GM08714 (cell line): ENCODE data around the gene RAPGEF4.

Experiments
- H3K4me3 ChIP-seq: fragments of 200-500 bp; sonication (Bioruptor generic); 2 replicates; pipeline ENCODE4 v1.5.1; 2014; ENCODE audit warnings: mild to moderate bottlenecking, low read length, inconsistent platforms
- ZNF274 ChIP-seq: IDR thresholded peaks from 2 replicates; pipeline ENCODE4 v1.6.1; 2012; ENCODE audit warnings: mild to moderate bottlenecking, low read depth, low read length

Gene RAPGEF4

GRCh38 chr2:172813314-172813888 lies 77.8 kb downstream of the RAPGEF4 start:
- no peak overlapping the region for H3K4me3 ChIP-seq
- no peak for TF ChIP-seq ZNF274

- TF ChIP-seq ZNF274 = no peak
- no peak overlapping the region for H3K4me3 ChIP-seq
These were observed 81.8 kb downstream of the RAPGEF4 start for GRCh38 chr2:172817411-172817810.

DNA sequence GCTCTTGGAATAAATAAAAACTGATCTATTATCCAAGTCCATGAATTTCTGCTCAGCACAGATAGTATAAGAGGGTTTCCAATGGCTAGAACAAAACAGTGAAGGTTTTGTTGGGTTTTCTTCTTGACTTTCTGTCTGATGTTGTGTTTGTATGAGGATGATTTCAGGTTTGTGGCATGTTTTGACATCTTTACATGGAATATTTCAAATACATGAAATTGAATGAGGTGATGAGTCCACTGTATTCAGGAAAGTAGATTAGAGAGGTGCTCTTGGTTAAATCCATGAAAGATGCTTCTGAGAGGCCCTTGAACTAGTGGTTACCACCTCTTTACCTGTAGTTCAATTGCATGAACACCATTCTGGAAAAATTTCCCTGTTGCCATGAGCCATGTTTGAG lies 84.3 kb downstream of the RAPGEF4 start:
- TF ChIP-seq ZNF274 = no peak
- H3K4me3 ChIP-seq = no peak overlapping the region

DNA sequence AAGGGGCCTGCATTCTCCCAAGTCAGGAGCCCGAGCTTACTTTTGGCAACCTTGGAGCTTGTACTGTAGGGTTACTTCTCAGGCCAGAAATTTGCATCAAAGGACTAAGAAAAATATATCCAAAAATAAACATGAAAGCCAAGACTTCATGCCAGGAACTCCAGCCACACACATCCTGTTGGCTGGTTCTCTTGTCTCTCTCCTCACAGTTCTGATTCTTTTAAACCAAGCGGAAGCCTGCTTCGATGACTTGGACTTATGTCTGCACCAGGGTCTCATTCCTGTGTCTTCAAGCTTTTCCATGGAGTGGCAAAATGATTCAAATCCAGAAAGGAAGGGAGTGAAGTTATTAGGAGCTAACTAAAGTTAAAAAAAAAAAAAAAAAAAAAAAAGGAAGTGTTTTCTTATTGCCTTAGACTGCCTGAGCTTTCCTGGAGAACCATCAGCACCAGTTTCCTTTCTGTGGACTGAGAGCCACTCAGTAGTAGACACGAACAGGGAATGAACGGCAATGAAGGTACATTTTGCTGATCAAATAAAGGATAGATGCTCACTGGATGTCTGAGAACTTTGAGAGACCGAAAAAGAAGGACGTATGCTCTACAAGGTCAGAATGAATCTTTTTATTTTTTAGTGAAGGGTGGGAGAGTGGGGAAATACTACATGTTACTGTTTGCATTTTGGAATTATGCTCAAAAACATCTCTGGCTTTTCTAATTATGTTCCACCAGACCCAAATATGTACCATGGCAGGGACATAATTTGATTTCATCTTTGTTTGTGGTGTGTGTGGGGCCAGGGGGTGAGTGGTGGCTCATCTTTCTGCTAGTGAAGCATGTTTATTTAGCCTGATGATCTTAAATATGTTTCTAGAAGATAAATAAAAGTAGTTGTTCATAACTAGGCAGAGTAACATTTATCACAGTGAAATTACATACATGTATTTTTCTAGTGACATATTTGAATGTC lies 86.0 kb downstream of the RAPGEF4 start:
- no peak overlapping the region for H3K4me3 ChIP-seq
- TF ChIP-seq ZNF274 = no peak

- no peak for TF ChIP-seq ZNF274
- H3K4me3 ChIP-seq = no peak overlapping the region
These were observed 86.9 kb downstream of the RAPGEF4 start for GRCh38 chr2:172822585-172822984.

- TF ChIP-seq ZNF274 = no peak
- H3K4me3 ChIP-seq = no peak overlapping the region
These were observed 87.7 kb downstream of the RAPGEF4 start for GRCh38 chr2:172823261-172823850.

DNA sequence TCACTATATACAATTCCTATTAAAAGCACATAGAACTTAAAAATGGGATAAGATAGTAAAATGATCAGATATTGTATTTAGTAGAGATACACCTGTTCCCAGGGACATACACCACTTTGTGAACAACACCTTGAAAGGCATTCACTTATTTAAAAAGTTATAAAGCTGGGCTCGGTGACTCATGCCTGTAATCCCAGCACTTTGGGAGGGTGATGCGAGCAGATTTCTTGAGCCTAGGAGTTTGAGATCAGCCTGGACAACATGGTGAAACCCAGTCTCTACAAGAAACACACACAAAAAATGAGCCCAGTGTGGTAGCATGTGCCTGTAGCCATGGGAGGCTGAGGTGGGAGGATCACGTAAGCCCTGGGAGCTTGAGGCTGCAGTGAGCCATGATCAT lies 90.9 kb downstream of the RAPGEF4 start:
- no peak for TF ChIP-seq ZNF274
- H3K4me3 ChIP-seq = no peak overlapping the region

DNA sequence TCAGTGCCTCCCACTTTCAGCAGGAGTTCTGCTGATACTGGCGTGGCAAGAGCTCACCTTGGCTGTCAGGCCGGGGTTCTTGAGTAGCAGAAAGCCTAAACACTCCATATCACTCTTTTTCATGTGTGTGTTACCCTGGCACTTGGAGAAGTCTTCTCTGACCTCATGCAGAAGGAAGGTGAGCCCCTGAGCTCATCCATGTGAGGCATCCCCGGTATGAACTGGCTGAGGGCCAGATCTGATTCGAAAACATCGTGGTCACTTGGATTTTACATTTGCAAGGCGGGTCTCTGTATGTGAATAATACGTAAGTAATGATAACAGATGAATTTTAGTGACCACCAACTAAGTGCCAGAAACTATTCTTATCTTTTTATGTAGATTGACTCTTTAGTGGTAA lies 93.6 kb downstream of the RAPGEF4 start:
- TF ChIP-seq ZNF274 = no peak
- no peak overlapping the region for H3K4me3 ChIP-seq

DNA sequence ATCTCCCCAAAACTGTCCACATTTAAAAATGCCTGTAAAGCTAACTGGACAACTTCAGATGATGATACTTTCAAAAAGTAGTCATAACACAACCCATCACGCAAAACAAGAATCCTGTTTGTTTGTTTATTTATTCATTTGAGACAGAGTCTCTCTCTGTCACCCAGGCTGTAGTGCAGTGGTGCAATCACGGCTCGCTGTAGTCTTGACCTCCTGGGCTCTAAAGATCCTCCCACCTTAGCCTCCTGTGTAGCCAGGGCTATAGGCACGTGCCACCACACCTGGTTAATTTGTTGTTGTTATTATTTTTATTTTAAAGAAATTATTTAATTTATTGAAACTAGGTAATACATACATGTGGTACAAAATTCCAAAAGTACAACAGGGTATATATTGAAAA lies 94.8 kb downstream of the RAPGEF4 start:
- H3K4me3 ChIP-seq = no peak overlapping the region
- TF ChIP-seq ZNF274 = no peak

DNA sequence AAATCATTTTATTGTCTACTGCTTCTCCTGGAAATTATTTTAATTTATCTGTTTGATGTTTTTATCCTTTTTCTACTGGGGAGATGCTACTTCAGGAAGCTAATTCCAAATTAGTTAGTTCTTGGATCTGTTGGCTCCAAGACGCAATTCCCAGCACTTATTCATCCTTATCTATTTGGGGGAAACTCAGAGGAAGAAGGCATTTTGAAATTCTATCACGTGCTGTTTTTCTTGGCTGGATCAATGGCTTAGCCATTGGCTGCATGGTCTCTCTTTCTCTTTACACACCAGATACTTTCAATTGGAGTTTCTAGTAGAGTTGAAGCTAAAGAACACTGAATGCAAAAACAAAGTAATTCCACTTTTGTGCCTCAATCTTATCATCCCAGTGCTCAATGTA lies 98.3 kb downstream of the RAPGEF4 start:
- TF ChIP-seq ZNF274 = no peak
- H3K4me3 ChIP-seq = no peak overlapping the region

DNA sequence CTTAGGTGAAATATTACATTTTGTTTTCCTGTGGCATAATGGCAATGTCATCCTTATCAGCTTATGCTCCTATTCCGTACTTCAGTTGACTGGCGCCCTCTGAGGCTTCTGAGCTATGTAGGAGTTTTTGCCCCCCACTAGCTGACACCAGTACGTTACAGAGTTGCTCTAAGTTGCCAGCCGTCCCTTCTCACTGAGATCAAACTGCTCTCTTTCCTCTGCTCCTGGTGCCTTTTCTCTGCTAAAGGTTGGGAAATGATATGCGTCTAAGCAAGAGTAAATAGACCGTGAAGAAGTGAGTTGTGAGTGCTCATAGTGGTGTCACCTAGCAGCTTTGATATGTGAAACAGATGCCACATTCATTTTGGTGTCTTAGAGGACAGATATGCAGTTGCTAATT lies 99.2 kb downstream of the RAPGEF4 start:
- no peak overlapping the region for H3K4me3 ChIP-seq
- TF ChIP-seq ZNF274 = no peak

DNA sequence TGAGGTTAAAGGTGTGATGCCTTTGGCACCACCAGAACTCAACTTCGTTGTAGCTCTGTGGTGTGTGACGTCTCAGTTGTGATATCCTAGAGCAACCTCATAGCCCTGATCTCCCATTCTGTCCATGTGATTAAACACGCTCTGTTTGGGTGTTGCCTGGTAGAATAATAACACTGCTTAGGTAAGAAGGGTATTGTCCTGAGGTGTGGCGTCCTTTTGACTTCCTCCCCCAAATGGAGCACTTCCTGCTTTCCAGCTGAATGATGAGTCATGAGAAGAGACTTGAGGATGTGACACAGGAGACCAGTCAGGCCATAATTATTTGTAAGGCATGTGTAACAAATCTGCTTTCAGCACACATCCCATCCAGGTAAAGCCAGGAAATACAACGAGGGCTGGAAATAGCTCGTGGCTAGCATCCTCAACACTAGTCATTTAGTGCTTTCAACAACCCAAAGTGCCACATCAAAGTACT lies 100.7 kb downstream of the RAPGEF4 start:
- H3K4me3 ChIP-seq = no peak overlapping the region
- no peak for TF ChIP-seq ZNF274

- no peak for TF ChIP-seq ZNF274
- H3K4me3 ChIP-seq = no peak overlapping the region
These were observed 101.2 kb downstream of the RAPGEF4 start for GRCh38 chr2:172836827-172837226.

GRCh38 chr2:172839446-172839845 lies 103.8 kb downstream of the RAPGEF4 start:
- TF ChIP-seq ZNF274 = no peak
- H3K4me3 ChIP-seq = no peak overlapping the region
